Glomerular visceral epithelial cell (primary cell): ENCODE data around the gene TMEM201.

Experiments used
- DNase-seq: peaks from one replicate; pipeline ENCODE4 v3.0.0-alpha.2; 2016; ENCODE audit errors: extremely low spot score

The TMEM201 gene

DNA sequence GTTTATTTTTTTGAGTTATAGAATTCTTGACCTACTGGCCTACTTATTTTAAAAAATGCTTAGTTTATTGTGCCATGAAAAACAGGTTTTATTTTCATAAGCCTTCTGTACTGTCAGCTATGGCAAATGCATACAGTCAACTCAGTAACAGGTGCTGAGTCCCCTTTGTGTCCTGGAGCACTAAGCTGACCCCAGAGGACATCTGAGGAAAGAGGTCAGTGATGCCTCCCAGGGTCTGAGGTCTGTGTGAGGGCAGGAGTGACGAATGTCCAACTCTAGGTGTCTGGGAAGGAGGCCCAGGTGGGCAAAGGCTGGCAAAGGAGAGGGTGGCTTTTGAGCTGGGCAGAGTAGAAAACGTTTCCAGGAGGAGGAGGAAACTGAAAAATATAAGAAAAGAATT, 7.8 kb upstream of the TMEM201 start:
- no peak for DNase-seq

DNA sequence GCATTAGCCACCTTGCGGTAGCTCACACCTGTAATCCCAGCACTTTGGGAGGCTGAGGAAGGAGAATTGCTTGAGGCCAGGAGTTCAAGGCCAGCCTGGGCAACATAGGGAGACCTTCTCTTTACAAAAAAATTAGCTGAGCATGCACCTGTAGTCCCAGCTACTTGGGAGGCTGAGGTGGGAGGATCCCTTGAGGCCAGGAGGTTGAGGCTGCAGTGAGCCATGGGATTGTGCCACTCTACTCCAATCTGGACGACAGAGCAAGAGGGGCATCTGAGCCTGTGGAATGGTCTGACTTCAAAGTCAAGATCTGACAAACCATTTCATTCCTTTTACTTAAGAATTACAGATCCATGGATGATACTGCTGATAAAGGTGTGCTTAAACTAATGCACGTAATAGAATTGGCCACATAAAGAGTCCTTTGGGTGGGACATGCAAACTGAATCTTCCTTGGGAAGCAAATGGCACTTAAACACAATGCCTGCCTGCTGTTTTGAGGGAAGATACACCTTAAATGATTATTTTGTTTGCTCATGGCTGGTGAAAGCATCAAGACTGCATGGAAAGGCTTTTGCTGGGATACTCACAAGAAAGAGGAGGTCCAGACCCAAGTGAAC, 2.5 kb upstream of the TMEM201 start:
- DNase-seq, result no peak

DNA sequence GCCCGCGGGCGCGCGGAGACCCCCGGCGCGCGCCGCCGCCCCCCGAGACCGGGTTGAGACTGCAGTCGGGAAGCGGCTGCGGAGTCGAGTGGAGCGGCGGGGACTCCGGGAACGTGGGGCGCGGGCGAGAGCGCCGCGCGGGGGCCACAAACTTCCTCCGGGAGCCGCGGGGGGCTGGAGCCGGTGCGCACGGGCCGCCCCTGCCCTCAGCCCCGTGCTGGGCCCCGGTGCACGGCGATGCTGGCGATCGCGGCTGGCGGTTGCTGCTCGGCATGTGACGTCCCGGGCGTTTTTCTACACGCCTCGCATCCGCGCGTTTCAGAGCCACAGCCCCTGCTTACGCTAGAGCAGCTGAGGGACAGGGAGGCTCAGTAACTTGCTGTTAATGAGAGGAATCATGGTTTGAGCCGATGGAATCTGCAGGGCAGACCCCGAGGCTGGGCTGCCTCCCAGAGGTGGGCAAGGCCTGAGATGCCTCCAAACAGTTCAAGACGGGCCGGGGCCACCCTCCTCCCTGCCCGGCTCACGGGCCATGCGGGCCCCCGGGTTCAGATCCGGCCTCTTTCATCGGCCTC, 520 bp downstream of the TMEM201 start:
- DNase-seq, result peak; percentile 30

DNA sequence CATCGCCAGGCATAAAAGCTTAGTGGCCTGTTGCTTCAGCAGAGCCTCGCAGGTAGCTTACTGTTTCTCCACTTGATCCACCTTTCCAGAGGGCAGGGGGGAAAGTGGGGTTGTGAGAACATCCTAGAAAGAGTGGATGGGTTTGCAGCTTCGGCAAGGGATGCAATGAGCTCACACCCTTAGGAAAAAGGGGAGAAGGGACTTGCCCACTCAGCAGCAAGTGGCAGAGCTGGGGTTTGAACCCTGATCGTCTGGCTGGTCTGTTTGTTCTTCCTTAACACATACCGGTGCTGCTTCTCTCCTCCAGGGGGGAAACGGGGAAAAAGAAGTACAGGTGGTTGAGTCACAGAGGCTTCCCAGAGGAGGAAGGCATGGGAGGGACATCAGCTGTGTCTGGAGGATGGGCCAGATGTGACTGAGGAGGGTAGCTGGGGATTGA, 1.0 kb downstream of the TMEM201 start:
- DNase-seq, result peak; percentile 48

DNA sequence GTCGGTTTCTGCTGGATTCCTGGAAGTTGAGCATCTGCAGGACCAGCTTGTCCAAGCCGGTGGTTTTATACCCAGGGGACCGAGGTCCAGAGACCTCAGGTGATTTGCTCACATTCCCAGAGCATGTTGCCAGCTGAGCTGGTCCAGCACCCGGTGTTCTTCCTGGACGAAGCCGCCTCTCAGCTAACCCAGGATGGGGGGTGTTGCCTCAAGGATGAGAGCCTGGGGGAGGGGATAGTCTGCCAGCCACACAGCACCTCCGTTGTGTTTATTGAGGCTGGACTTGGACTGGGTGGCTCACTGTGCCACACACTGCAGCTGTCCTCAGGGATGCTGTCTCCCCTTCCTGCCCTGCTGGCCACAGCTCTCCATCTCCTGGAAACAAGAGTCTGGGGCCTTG, 1.5 kb downstream of the TMEM201 start:
- no peak for DNase-seq

DNA sequence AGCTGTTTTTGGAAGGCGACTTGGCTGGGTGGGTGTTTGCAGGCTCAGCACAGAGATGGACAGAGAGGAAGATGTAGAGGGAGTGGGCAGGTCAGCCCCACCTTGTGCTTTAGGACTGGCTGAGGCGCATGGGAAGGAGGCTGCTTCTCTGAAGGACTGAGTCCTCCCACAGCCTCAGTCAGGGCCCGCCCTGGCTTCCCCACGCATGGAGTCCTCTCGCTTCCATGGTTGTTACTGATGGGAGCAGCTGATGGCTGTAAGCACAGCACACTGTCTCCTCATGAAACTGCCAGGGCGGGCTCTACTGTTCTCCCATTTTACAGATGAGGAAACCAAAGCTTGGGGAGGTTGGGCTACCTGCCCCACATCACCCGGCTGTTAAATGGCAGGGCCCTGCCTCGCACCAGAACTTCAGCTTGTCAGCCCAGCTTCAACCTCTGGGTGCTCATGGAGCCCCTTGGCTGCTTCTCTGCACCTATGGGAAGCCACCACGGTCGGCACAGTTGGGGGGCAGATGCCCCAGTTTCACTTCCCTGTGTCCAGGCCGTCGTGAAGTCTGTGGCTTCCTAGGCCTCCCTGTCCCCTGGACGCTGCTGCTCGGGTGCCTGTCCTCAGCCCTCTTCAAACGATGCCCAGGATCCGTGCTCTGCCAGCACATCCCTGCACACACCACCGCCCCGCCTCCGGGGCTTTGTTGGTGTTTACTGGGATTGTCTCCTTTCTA, 2.4 kb downstream of the TMEM201 start:
- no peak for DNase-seq

DNA sequence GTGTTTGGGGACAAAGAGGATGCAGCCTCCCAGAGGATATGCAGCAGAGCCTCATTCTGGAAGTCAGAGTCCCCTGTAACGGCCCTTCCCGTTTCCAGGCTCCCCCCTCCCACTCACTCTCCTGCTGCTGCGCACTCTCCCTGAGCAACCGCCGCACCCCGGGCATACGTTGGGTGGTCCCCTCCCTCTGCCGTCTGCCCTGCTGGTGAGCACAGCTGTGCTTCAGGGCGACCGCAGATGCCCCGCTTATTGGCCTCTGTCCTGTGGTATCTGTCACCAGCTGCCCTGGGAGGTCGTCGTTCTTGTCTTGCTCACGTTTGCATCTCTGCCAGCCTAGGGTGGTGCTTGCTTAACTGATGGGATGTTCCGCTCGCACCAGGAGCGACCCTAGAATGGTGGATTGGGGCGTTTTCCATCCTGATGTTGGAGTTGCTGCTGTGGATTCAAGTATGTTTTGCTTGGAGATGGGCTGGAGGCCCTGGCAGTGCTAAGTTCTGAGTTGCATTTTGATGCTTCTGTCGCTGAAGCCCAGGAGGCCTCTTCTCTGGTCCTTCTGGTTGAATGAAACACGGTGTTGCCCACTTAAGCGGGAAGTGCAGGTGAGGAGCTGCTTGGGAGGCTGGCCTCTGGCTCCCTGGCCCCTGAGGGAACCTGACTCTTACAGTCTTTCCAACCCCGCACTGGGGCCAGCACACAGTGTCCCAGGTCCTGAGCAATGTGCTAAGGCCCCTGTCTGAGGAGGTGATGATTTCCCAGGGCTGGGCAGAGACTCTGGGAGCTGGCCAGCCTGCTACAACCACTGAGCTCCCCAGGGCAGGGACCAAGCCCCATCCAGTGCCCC, 3.2 kb downstream of the TMEM201 start:
- DNase-seq, result no peak

DNA sequence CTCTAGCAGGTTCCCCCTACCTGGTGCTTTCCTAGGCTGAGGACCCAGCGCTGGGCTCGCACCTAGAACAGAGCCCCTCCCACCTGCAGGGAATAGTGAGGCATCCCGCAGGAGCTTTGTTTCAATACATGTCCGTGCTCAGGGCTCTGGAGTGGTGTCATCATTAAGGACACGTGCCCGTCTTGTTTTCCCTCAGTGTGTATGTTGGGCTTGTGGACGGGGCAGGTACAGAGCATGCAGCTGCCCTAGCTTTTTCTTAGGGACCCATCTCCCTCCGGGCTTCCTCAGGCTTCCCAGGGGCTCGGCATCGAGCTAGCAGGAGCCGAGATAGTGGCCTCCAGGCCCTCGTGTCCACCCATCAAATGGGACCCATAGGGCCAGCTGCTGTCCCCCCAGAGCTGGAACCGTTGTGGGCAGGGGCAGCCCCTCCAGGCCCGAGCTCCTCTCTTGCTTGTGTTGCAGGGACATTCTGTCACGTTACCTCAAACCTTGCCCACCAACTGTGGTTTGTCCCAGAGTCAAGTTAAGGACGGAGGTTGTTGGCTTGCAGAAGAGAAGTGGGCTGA, 3.9 kb downstream of the TMEM201 start:
- DNase-seq, result no peak

DNA sequence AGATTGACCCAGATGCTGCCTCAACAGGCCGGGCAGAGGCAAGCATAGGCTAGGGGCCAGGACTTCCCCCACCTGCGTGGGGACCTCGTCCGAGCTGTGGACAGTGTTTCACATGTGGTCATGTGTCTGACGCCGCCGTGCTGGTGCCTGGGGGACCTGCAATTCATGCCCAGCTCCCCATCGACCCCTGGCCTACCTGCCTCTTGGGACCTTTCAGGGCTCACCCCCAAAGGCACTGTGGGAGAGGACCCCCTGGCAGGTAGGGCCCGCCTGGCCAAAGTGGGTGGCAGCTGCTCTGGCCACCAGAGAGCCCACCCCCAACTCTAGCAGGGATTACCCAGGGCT, 4.4 kb downstream of the TMEM201 start:
- DNase-seq, result no peak

DNA sequence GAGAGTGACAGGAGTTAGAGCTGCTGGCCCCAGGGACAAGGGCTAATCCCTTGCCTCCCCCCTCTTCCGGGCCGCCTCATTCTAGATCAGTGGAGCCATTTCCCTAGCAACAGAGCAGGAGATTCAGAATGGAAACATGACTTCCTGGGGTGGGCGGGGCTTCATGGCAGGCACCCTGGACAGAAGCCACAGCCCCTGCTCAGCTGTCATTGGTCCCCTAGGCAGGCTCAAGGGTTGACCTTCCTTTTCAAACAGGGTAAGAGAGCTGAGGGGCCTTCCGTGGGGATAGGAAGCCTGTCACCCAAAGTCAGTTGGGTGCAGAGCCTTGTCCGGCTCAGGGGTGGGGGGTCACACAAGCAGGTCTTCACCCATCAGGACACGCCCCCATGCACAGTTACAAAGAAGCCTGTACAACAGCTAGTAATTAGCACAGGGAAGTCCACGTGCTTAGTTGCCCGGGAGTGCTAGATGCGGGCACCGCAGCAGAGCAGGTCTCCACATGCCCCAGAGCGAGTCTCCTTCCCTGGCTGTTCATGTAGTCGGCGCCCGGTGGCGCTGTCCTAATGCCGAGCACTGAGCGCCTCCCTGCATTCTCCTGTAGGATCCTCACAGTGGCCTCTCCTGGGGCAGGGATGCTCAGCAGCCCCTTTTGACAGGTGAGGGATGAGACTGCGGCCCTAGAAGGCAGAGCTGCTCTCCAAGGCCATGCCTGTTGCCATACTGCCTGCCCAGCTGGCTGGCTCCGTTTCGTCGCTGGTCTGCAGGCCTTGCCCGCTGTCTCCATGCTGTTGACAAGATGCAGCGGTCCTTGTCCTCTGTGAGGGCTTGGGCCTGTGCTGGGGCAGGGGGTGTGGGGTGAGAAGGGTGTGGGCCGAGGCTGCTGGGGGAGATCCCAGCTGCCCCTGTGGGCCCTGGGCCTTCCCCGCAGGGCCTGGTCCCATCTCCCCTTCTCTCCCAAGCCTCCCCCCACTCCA, 5.1 kb downstream of the TMEM201 start:
- DNase-seq, result peak; percentile 50

DNA sequence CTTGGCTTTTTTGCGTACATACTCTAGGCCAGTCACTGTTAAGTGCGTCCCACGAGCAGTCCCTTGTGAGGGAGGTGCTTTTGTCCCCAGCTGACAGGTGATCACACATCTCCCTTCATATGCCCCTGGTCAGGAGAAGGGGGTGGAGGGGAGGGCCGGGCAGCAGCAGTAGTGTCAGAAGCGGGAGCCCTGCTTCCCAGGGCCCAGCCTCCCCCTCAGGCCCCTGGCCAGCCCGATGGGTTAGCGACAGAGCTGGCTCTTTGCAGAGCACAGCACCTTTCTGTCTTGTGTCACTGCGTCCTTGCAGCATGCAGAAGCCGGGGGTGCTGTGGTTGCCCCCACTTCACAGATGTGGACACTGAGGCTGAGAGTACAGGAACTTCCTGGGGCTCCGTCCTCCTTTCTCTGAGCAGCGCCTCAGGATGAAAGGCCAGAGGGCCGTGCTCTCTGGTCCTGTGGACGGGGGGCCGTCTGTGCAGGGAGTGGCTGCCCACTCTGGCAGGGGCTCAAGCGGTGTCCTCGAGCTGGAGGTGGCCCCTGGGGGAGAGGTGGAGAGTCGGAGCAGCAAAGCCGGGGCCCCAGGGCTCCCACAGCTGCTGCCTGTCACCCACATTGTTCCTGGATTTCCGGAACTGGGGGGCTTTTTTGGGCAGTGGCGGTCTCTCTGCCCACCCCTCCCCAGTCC, 5.9 kb downstream of the TMEM201 start:
- DNase-seq, result no peak

DNA sequence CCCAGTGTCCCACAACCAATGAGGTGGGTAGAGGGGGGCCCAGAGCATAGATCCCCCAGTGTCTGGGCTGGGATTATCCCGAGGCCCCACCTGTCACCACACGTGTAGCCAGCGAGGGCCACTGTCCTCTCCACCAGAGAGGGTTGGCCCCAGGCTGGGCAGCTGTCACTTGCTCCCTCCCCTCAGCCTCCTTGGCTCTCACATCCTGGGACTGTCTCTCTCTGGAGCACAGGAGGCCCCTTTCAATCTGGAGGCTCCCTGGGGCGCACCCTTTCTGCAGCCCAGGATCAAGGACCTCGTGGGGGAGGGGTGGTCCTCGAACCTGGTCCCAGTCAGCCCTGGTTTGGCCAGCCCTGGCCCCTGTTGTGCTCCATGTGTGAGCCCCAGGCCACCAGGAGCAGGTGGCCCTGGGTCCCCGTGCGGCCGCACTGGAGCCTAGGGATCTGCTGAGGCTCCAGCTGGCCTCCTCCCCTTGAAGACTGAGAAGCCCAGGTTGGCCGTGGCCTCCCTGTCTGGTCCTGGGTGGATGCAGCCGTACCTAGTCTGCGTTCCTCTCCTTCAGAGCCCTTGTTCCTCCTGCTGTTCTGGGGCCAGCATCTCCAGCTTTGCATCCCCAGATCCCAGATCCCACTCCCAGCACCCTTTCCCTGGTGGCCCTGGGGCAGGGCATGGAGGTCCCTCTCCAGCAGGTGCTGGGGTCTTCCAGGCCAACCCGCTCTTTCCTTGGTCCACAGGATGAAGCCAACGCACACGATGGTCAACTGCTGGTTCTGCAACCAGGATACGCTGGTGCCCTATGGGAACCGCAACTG, 6.7 kb downstream of the TMEM201 start:
- no peak for DNase-seq

DNA sequence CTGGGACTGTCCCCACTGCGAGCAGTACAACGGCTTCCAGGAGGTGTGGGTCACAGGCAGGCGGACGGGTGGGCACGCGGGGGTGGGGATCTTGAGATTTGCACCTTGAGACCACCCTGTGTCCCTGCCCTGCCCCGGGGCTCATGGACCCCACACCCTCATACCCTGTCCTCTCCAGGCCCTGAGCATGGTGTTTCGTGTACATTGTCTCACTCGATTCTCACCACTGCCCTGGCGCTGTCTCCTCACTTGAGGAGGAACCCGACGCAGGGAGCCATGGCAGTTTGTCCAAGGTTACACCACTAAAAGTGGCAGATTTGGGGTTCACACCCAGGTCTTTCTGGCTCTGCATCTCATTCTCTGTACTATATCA, 7.2 kb downstream of the TMEM201 start:
- DNase-seq, result no peak

DNA sequence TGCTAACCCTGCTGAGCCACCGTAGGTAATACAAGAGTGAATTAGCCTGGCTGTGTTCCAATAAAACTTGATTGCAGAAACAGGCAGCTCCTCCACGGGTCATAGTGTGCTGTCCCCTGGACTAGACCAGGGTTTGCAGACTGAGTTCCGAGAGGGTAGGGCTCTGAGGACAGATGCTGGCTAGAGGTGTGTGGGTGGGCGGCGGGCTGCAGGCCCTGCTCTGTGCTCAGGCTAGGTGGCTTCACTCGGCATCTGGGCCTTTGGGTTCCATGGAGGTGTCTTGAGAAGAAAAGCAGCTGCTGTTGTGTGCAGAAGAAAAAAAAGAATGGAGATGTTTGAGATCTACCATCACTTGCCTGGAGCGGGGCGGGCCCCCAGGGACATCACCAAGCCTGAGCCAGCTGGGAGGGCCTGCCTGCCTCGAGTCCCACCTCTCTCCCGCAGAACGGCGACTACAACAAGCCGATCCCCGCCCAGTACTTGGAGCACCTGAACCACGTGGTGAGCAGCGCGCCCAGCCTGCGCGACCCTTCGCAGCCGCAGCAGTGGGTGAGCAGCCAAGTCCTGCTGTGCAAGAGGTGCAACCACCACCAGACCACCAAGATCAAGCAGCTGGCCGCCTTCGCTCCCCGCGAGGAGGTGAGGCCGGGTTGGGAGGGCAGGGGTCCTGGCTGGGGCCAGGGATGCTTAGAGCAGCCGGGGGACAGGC, 7.9 kb downstream of the TMEM201 start:
- DNase-seq, result no peak

DNA sequence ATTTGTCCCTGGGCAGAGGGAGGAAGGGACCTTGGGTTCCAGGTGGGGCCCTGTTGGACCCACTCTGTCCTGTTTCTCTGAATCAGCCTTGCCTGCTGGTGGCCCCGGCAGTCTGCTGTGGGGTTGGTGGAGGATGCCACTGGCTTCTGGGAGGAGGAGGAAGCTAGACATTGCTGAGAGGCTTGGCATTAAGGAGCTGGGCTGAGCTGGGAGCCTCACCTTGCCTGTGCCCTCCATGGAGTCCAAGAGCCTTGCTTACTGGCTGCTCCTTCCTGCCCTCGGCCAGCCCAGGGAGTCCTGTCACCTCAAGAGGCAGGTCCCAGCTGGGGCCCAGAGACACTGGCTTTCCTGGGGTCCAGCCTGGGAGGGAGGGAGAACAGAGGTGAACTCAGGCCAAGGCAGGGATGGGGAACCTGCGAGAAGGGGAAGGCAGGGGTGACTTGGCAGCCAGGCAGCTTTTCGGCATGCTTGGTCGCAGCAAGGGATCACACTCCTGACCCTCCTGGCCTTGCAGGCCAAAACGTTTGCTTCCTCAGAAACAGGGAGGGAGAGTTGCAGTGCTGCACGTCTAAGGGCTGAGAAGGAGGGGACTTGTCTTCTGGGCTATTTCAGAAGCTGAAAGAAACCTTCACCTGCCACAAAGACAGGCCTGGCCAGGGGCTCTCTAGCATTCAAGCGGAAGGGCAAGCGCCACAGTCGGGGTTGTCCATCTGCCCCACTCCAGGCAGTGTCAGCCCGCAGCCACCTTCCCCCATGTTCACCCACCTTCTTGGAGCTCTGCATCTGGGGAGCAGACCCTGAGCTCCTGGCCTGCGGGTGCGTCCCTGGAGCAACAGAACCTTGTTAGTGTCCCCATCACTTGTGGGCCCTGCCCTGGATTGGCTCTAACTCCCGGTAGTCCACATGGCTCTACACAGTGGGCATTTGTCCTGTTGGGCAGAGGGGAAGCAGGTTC, 8.9 kb downstream of the TMEM201 start:
- DNase-seq, result no peak

DNA sequence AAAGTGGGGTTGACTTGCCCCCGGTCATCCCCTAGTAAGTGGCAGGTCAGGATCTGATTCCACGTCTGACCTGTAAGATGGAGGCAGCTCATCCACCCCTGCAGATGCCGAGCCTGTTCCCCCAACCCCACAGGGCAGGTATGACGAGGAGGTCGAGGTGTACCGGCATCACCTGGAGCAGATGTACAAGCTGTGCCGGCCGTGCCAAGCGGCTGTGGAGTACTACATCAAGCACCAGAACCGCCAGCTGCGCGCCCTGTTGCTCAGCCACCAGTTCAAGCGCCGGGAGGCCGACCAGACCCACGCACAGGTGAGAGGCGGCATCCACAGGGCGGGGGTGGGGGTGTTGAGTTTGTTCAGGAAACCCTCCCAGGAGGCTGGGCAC, 9.6 kb downstream of the TMEM201 start:
- no peak for DNase-seq

DNA sequence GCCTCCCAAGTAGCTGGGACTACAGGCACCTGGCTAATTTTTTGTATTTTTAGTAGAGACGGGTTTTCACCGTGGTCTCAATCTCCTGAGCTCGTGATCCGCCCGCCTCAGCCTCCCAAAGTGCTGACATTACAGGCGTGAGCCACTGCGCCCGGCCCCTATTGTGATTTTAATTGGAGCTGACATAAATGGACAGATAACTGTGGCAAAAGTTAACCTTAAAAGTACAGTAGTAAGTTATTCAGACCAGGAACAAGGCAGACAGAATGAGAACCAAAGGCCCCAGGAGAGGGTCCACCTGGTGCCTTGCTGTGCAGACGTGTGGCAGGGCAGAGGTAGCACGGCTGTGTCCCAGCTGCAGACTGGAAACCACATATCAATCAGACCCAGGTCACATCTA, 11.0 kb downstream of the TMEM201 start:
- no peak for DNase-seq
